ENCODE measurements around the gene SLC35F6.
A peak's percentile ranks its signal among the peaks of the same experiment; 100 is the strongest.

The SLC35F6 gene

GRCh38 chr2:26778507-26778906, 14.4 kb downstream of the SLC35F6 start:
- DNase-seq (ENCODE audit: extremely low spot score) = no peak
- POLR2A ChIA-PET = no interaction called here
- no peak for TF ChIP-seq CTCF (IDR thresholded peaks at IDR 0.05; ENCODE audit: control extremely low read depth, extremely low read depth, low read depth, missing control alignments)
- CTCF ChIA-PET = no interaction called here

GRCh38 chr2:26780203-26780760, 16.2 kb downstream of the SLC35F6 start:
- ChIA-PET CTCF (no interaction called here), POLR2A (no interaction called here)
- DNase-seq (ENCODE audit: extremely low spot score) = no peak
- TF ChIP-seq CTCF (IDR thresholded peaks at IDR 0.05; ENCODE audit: control extremely low read depth, extremely low read depth, low read depth, missing control alignments) = no peak

GRCh38 chr2:26782876-26783704, 19.0 kb downstream of the SLC35F6 start:
- POLR2A ChIA-PET = interaction anchor here (0.6 kb wide), 1 partner anchor 1394 kb away, joined by 3 read pairs; no protein-coding TSS in a partner anchor
- no peak for TF ChIP-seq CTCF (IDR thresholded peaks at IDR 0.05; ENCODE audit: control extremely low read depth, extremely low read depth, low read depth, missing control alignments)
- DNase-seq (ENCODE audit: extremely low spot score) = no peak
- CTCF ChIA-PET = interaction anchor here (1.1 to 1.2 kb wide), 2 partner anchors 8 to 19 kb away, joined by 3 to 4 read pairs; no protein-coding TSS in a partner anchor

GRCh38 chr2:26784570-26785234, 20.6 kb downstream of the SLC35F6 start:
- POLR2A ChIA-PET = no interaction called here
- no peak for TF ChIP-seq CTCF (IDR thresholded peaks at IDR 0.05; ENCODE audit: control extremely low read depth, extremely low read depth, low read depth, missing control alignments)
- no peak for DNase-seq (ENCODE audit: extremely low spot score)
- CTCF ChIA-PET = no interaction called here

- no peak for TF ChIP-seq CTCF (IDR thresholded peaks at IDR 0.05; ENCODE audit: control extremely low read depth, extremely low read depth, low read depth, missing control alignments)
- DNase-seq (ENCODE audit: extremely low spot score) = peak; percentile 99
- ChIA-PET CTCF (interaction anchor here (1.4 kb wide), 1 partner anchor 60 kb away, joined by 3 read pairs; no protein-coding TSS in a partner anchor), POLR2A (interaction anchor here (0.6 kb wide), 1 partner anchor 744 kb away, joined by 3 read pairs; no protein-coding TSS in a partner anchor)
Measured at GRCh38 chr2:26785431-26786206, 21.5 kb downstream of the SLC35F6 start, which contains the start of gene CENPA. TSS of gene CENPA (plus strand) at chr2:26786056. CDS start at chr2:26786197, 141 bp downstream.

Measured in GM10248 (cell line).